Activated CD4-positive, CD25-positive, alpha-beta regulatory T cell treated with anti-CD3 and anti-CD28 coated beads, Interleukin-2, amount 50 U/mL, for 72 hours (primary cell): ENCODE data around the gene BMP8A.
"Not testable (repeated sequence)": the region's sequence is repeated elsewhere in the genome, so short reads cannot be mapped to it uniquely, and the experiment has no call there.

Experiments used
- DNase-seq: peaks from one replicate; pipeline ENCODE4 v3.0.0; 2021

The BMP8A gene

DNA sequence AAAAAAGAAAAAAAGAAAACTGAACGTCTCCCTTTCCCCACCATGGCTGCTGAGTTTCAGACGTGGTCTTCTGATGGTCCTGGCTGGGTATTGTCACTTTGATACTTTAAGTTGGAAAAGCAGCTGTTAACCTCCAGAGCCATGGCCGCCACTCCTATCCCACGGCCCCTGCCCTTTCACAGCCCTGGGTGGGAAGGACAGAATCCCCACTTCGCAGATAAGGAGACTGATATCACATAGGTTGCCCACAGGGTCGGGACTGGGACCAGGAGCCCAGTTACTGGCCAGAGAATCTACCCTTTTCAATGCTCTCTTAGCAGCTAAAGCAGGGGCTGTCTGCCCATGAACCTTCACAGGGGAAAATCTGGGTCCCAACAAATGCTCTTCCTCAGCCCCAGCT is 16.8 kb downstream of the BMP8A start:
- no peak for DNase-seq

GRCh38 chr1:39508857-39509305 is 17.4 kb downstream of the BMP8A start:
- no peak for DNase-seq

GRCh38 chr1:39509360-39510009 is 18.0 kb downstream of the BMP8A start:
- no peak for DNase-seq

DNA sequence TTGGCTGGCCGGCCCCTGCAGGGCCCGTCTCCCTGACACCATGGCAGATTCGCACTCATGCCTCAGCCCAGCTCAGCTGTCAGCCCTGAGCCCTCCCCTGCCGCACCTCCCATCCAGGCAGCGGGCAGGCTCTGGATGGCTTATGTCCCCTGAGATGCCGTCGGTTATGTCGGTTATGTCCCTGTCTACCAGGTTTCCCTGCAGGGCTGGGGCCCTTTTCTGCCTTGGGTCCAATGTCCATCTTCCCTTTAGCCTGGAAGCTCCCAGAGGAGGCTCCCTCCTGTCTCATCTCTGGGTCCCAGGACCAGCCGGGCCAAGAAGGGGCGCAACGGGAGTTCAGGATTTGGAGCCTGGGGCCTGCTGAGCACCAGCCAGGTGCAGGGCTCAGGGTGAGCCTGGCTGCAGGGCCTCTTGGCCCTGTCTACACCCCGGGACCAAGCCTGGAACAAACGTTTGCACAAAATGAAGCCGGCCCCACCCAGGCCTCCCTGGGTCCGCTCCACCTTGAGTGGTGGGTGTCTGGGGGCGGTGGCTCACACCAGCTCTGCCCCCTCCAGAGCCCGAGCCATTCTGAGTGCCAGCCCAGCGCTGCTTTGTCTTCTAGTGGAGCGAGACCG is 19.2 kb downstream of the BMP8A start:
- not testable (repeated sequence) for DNase-seq

DNA sequence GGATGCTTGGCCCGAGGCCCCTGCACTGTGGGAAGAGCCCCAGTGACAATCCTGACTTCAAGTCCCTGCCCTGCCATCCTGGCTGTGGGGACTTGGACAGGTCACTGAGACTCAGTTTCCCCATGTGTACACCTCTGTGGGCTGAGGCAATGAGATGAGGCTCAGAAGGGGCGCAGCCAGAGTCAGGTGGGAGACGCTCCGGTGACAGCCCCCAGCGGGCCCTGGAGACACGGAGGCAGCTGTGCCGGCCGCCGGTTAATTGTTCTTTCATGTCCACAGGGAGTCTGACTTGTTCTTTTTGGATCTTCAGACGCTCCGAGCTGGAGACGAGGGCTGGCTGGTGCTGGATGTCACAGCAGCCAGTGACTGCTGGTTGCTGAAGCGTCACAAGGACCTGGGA is 20.0 kb downstream of the BMP8A start:
- not testable (repeated sequence) for DNase-seq

GRCh38 chr1:39512234-39512847 is 20.9 kb downstream of the BMP8A start:
- DNase-seq, result not testable (repeated sequence)

GRCh38 chr1:39514710-39515124 is 23.3 kb downstream of the BMP8A start:
- DNase-seq, result not testable (repeated sequence)

- DNase-seq, result not testable (repeated sequence)
Measured at GRCh38 chr1:39515131-39516086, 24.0 kb downstream of the BMP8A start.

DNA sequence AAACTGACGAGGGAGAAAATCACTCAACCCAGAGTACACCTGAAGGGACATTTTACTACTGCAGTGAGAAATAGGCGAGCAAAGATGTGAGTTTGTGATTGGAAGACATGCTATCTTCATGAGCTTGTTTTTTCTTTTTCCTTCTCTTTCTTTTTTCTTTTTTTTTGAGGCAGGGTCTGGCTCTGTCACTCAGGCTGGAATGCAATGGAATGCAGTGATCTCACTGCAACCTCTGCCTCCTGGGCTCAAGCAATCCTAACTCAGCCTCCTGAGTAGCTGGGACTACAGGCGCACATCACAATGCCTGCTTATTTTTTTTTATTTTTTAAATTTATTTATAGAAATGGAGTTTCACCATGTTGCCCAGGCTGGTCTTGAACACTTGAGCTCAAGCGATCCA is 25.4 kb downstream of the BMP8A start:
- not testable (repeated sequence) for DNase-seq

- not testable (repeated sequence) for DNase-seq
Measured at GRCh38 chr1:39517936-39518335, 26.5 kb downstream of the BMP8A start.

- DNase-seq, result not testable (repeated sequence)
Measured at GRCh38 chr1:39519376-39519775, 27.9 kb downstream of the BMP8A start.

- DNase-seq, result not testable (repeated sequence)
Measured at GRCh38 chr1:39522221-39522620, 30.8 kb downstream of the BMP8A start.

GRCh38 chr1:39522661-39523567 is 31.5 kb downstream of the BMP8A start:
- no peak for DNase-seq

DNA sequence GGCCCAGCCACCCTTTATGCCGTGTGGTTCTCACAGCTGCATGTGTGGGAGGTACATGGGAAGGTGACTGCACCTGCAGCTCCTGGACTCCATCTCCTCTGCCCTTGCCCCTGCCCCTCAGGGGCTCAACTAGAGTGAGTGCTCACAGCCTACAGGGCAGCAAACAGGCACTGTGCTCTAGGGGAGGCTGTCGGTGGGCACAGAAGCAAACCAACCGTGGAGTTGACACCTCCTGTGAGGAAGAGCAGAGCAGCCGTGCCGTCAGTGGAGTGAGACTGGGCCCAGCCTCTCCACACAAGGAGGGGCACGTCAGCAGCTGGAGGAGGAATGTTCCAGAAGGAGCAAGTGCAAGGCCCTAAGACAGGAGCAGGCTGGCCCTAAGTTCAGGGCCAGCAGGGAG is 32.7 kb downstream of the BMP8A start:
- no peak for DNase-seq

DNA sequence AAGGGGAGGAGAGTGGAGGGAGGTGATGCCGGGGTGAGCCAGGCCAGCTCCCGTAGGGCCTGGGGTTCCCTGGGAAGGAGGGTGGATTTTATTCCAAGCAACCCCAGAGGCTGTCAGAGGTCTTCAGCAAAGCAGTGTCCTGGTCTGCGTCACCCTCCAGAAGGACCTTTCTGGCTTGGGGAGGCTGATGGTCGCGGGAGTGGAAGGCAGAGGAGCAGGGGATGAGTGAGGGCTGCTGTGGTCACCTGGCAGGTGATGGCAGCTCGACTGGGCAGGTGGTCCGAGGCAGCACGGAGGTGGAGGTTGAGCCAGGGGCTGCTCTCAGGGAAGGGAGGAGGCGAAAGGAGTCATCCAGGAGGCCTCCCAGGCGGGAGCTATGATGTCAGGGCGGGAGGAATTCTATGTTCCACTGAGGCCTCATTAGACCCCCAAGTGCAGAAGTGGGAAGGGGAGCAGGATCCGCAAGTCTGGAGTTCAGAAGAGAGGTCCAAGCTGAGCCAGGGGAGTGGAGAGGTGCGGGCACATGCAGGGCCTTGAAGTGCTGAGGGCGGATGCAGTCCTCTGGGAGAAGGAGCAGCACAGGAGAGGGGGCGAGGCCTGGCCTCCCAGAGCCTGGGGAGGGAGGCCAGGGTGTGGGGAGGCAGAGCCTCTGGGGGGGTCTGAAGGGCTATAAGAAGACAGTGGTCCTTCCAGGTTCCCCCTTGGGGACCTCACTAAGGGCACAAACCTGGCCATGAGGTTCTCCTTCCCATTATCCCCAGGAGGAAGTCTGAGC is 33.3 kb downstream of the BMP8A start:
- no peak for DNase-seq

DNA sequence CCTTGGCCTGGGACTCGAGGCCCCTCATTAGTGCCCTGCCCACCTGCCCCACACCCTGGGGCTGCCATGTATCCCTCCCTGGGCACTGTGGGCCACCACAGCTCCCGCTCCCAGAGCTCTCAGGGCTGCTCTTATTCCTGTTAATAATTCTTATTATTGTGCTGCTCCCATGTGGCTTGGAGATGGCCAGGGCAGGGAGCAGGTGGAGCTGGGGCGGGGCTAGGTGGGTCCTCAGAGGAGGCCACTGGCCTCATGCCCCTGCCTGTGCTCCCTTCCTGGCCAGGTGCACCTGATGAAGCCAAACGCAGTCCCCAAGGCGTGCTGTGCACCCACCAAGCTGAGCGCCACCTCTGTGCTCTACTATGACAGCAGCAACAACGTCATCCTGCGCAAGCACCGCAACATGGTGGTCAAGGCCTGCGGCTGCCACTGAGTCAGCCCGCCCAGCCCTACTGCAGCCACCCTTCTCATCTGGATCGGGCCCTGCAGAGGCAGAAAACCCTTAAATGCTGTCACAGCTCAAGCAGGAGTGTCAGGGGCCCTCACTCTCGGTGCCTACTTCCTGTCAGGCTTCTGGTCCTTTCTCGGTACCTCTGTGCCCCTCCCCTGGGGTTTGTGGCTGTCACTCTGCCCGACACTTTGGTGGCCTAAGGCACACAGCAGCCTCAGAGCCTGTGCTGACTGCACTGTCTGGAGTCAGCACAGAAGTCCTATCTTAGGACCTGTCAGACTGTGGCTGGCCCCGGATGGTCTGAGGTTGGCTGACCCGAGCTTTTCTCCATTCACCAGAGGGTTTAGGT is 34.1 kb downstream of the BMP8A start:
- no peak for DNase-seq

GRCh38 chr1:39526466-39527189 is 35.2 kb downstream of the BMP8A start:
- DNase-seq, result no peak

DNA sequence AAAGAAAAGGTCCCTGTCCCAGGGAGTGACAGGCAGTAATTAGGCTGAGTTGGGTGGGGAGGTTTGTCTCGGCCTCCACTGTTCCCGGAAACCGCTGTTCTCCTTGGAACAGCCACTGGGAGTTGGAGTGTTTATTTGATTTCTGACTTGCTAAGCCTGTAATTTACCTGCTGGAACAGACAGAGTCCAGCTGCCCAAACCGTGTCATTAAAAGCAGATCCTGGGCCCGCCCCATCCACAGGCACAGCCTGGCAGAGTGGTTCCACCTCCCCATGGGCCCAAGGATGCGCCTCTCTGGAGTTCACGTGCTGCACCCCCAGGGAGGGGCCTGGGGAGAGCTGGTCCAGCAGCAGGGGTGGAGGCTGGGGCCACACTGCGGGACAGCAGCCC is 35.7 kb downstream of the BMP8A start:
- not testable (repeated sequence) for DNase-seq

DNA sequence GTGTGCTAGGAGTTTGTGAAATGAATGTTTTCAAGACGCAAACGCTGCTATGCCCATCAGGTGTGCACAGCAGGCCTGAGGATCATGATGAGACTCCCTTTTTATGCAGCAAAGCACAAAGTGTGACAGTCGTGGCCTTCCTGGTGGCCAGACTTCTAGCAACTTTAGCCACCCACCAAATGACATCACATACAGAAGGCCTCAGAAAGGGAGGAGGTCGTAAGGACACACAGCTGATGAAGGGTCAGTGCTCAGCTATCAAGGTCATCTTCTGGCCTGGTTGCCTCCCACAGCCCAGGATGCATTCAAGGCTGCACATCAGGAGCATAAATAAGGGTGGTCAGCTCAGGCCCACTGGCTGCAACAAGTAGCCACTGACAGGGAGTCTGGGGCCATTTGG is 36.6 kb downstream of the BMP8A start:
- DNase-seq, result no peak
